K562 (cell line): ENCODE measurements around the gene TADA2A. TPM values are rescaled to one million over a fixed set of nuclear protein-coding genes. Genes with fewer than 3 reads are reported as not detected.

Experiments
- ARHGAP35 ChIP-seq: fragments of 450-650 bp; IDR thresholded peaks from 2 replicates; pipeline ENCODE4 v1.6.1; 2018; ENCODE audit not compliant: partially characterized antibody
- ESRRB ChIP-seq: fragments of 250-450 bp; sonication (Bioruptor Pico); IDR thresholded peaks from 2 replicates; pipeline ENCODE4 v1.5.0; 2020; ENCODE audit warnings: mild to moderate bottlenecking, moderate library complexity, borderline replicate concordance
- HDAC1 ChIP-seq, 2 experiments: fragments of 450-650 bp; IDR thresholded peaks; 2 replicates each; pipeline ENCODE4 v1.6.1; 2016 to 2017; ENCODE audit warnings: inconsistent platforms in 1 of 2, mild to moderate bottlenecking in 1 of 2, moderate library complexity in 1 of 2
- KDM4B ChIP-seq, 2 experiments: fragments of 450-650 bp in 1 of 2; sonication (generic) in 1 of 2; IDR thresholded peaks; 2 replicates each; pipeline ENCODE4 v1.6.1; 2016 to 2017; ENCODE audit warnings: borderline replicate concordance in 2 of 2, antibody characterized with exemption in 1 of 2, low read depth in 1 of 2, mild to moderate bottlenecking in 1 of 2
- MAFF ChIP-seq: IDR thresholded peaks from 2 replicates; pipeline ENCODE4 v1.6.1; 2012; ENCODE audit warnings: low read length, improper control_type of control experiment
- SRSF9 ChIP-seq: fragments of 200-400 bp; formaldehyde crosslinking; IDR thresholded peaks from 2 replicates; pipeline ENCODE4 v1.6.1; 2017; ENCODE audit warnings: low read depth, low read length, borderline replicate concordance
- UBTF ChIP-seq, 2 experiments: IDR thresholded peaks; 2 replicates each; pipeline ENCODE4 v1.6.1; 2012; ENCODE audit warnings: improper control_type of control experiment in 2 of 2, low read depth in 2 of 2, low read length in 2 of 2, borderline replicate concordance in 1 of 2
- ZNF263 ChIP-seq: sonication (generic); formaldehyde crosslinking; IDR thresholded peaks from 2 replicates; pipeline ENCODE4 v1.8.0; 2022; ENCODE audit warnings: mild to moderate bottlenecking, missing genetic modification reagents, borderline replicate concordance
- ZNF764 ChIP-seq: fragments of 250-450 bp; sonication (Bioruptor Pico); IDR thresholded peaks from 2 replicates; pipeline ENCODE4 v1.4.0; 2020; ENCODE audit warnings: low read depth, mild to moderate bottlenecking, moderate library complexity
- polyA plus RNA-seq, 8 experiments: library from polyadenylated mRNA; depleted of rRNA in 4 of 8; stranded (reverse) in 5 of 8; unstranded in 3 of 8; fragments of >200 nt; fragmentation: Nextera tagmentation in 2 of 8; fragmentation: Illumina TruSeq in 1 of 8; extraction: Ambion mirVana in 2 of 8; extraction: Trizol in 1 of 8; gene quantifications; 2 replicates each; pipeline versions ENCODE4 v1.2.1 to v1.2.3, GENCODE V29; 2011 to 2014; ENCODE audit warnings: inconsistent platforms in 1 of 8, missing spikeins in 1 of 8
- total RNA-seq, 7 experiments: library from RNA; depleted of rRNA in 6 of 7; stranded (reverse); fragments of >200 nt in 6 of 7; fragmentation: Illumina TruSeq in 2 of 7; extraction: Trizol in 2 of 7; gene quantifications; 2 replicates each; pipeline versions ENCODE4 v1.2.1 to v1.2.3, GENCODE V29; 2011 to 2021; ENCODE audit warnings: low replicate concordance in 1 of 7
- TF ChIP-seq, protein P1 (sequence below), 2 experiments: fragments of 450-650 bp; IDR thresholded peaks; 2 replicates each; pipeline ENCODE4 v1.6.1; 2016; ENCODE audit warnings: mild to moderate bottlenecking in 2 of 2, borderline replicate concordance in 1 of 2, low read depth in 1 of 2, moderate library complexity in 1 of 2
- TF ChIP-seq, protein P2 (sequence below): fragments of 250-450 bp; sonication (Bioruptor Pico); IDR thresholded peaks from 2 replicates; pipeline ENCODE4 v1.9.0; 2021; ENCODE audit warnings: mild to moderate bottlenecking, inconsistent platforms
- TF ChIP-seq, protein P3 (sequence below): fragments of 450-650 bp; IDR thresholded peaks from 2 replicates; pipeline ENCODE4 v1.6.1; 2016; ENCODE audit warnings: low read depth, mild to moderate bottlenecking, moderate library complexity

TADA2A gene
- total and polyA plus RNA-seq, 9 of the 15 experiments (the other 6 are each of a cell fraction or from before 2014, with no cell fraction given), result 13.8 to 37.7 (median 25.0) TPM

- TF ChIP-seq UBTF (IDR thresholded peaks at IDR 0.05; ENCODE audit: borderline replicate concordance in 1 of 2, low read depth in 2 of 2, low read length in 2 of 2), result 0 out of 4 replicates have a peak, but pooled peaks of 1 of the 2 experiments have one; percentile 33
- TF ChIP-seq, protein P1, sequence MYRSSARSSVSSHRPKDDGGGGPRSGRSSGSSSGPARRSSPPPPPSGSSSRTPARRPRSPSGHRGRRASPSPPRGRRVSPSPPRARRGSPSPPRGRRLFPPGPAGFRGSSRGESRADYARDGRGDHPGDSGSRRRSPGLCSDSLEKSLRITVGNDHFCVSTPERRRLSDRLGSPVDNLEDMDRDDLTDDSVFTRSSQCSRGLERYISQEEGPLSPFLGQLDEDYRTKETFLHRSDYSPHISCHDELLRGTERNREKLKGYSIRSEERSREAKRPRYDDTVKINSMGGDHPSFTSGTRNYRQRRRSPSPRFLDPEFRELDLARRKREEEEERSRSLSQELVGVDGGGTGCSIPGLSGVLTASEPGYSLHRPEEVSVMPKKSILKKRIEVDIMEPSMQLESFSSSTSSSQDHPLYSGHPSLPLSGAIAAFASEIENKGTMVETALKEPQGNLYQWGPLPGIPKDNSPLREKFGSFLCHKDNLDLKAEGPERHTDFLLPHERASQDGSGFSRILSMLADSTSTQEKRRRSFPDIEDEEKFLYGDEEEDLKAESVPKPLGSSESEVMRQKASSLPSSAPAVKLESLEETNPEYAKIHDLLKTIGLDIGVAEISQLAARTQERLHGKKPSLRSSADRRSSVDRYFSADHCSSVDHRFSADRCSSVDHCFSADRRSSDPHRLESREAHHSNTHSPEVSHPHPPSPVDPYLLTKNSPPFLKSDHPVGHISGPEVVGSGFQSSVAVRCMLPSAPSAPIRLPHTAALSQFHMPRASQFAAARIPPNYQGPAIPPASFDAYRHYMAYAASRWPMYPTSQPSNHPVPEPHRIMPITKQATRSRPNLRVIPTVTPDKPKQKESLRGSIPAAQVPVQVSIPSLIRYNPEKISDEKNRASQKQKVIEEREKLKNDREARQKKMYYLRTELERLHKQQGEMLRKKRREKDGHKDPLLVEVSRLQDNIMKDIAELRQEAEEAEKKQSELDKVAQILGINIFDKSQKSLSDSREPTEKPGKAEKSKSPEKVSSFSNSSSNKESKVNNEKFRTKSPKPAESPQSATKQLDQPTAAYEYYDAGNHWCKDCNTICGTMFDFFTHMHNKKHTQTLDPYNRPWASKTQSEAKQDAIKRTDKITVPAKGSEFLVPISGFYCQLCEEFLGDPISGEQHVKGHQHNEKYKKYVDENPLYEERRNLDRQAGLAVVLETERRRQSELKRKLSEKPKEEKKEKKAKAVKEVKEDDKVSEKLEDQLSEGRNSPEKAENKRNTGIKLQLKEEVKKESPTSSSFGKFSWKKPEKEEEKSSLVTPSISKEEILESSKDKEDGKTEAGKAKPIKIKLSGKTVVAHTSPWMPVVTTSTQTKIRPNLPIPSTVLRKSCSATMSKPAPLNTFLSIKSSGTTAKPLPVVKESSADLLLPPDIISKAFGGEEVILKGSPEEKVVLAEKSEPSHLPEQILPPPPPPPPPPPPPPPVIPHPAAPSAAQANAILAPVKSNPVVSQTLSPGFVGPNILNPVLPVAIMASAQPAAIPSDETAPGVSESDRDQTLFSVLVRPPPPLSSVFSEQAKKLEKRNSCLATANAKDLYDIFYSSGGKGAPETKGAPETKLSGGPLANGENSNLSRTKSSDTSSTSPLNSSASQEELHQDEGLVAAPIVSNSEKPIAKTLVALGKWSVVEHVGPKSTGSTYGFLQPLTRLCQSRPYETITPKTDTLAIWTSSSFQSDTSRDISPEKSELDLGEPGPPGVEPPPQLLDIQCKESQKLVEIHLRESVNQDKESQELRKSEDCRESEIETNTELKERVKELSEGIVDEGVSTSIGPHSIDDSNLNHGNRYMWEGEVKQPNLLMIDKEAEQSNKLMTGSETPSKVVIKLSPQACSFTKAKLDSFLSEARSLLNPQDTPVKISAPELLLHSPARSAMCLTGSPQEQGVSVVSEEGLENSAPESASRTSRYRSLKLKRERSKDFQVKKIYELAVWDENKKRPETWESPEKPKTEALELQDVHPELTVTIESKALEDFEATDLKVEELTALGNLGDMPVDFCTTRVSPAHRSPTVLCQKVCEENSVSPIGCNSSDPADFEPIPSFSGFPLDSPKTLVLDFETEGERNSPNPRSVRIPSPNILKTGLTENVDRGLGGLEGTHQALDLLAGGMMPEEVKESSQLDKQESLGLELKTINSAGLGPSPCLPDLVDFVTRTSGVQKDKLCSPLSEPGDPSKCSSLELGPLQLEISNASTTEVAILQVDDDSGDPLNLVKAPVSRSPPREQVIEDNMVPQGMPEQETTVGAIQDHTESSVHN (IDR thresholded peaks at IDR 0.05; ENCODE audit: borderline replicate concordance in 1 of 2, low read depth in 1 of 2), result no peak
- TF ChIP-seq, protein P2, sequence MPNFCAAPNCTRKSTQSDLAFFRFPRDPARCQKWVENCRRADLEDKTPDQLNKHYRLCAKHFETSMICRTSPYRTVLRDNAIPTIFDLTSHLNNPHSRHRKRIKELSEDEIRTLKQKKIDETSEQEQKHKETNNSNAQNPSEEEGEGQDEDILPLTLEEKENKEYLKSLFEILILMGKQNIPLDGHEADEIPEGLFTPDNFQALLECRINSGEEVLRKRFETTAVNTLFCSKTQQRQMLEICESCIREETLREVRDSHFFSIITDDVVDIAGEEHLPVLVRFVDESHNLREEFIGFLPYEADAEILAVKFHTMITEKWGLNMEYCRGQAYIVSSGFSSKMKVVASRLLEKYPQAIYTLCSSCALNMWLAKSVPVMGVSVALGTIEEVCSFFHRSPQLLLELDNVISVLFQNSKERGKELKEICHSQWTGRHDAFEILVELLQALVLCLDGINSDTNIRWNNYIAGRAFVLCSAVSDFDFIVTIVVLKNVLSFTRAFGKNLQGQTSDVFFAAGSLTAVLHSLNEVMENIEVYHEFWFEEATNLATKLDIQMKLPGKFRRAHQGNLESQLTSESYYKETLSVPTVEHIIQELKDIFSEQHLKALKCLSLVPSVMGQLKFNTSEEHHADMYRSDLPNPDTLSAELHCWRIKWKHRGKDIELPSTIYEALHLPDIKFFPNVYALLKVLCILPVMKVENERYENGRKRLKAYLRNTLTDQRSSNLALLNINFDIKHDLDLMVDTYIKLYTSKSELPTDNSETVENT (CRISPR knock-in tag), result 0 out of 2 replicates have a peak, but pooled peaks have one; percentile 37
- TF ChIP-seq ARHGAP35, result no peak
- TF ChIP-seq, protein P3, sequence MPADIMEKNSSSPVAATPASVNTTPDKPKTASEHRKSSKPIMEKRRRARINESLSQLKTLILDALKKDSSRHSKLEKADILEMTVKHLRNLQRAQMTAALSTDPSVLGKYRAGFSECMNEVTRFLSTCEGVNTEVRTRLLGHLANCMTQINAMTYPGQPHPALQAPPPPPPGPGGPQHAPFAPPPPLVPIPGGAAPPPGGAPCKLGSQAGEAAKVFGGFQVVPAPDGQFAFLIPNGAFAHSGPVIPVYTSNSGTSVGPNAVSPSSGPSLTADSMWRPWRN, result no peak
- TF ChIP-seq KDM4B (IDR thresholded peaks at IDR 0.05; ENCODE audit: borderline replicate concordance in 2 of 2, low read depth in 1 of 2), result no peak
- no peak for TF ChIP-seq ZNF764 (CRISPR knock-in tag)
- no peak for TF ChIP-seq MAFF
- TF ChIP-seq ESRRB, result no peak
- no peak for TF ChIP-seq SRSF9
- no peak for TF ChIP-seq HDAC1 (IDR thresholded peaks at IDR 0.05)
- TF ChIP-seq ZNF263 (CRISPR knock-in tag), result no peak
Measured at GRCh38 chr17:37489197-37490001, 82.7 kb downstream of the TADA2A start, which contains the start of gene DUSP14 (continued).
